Anterior cingulate cortex (tissue), 58 donors: Measurements from ENCODE around the gene SNRPA.
A peak's percentile ranks its signal among the peaks of the same experiment; 100 is the strongest.
"Not testable (repeated sequence)": the region's sequence is repeated elsewhere in the genome, so short reads cannot be mapped to it uniquely, and the experiment has no call there.

Source experiments
- DNase-seq, 58 donors: peaks; one replicate each; lab custom pipeline; 2025; lab: John Stamatoyannopoulos, UW

Gene SNRPA

DNA sequence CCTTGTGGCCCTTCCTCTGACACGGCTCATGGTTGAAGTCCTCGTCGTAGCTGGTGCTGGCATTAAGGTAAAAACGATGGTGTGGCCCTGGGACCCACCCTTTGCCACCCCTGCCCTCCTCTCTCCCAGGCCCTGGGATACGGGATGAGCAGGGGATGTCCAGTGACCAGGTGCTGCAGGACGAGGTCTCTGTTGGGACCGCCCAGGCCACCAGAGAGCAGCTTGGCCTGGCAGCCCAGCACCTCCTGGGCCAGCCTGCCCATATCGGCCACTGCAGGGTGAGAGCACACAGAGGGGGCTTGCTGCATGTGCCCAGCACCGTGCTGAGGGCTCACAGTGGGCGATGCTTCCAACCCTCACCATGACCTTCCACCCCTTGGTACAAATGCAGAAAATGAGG is 7.1 kb upstream of the SNRPA start:
- DNase-seq, result no peak

DNA sequence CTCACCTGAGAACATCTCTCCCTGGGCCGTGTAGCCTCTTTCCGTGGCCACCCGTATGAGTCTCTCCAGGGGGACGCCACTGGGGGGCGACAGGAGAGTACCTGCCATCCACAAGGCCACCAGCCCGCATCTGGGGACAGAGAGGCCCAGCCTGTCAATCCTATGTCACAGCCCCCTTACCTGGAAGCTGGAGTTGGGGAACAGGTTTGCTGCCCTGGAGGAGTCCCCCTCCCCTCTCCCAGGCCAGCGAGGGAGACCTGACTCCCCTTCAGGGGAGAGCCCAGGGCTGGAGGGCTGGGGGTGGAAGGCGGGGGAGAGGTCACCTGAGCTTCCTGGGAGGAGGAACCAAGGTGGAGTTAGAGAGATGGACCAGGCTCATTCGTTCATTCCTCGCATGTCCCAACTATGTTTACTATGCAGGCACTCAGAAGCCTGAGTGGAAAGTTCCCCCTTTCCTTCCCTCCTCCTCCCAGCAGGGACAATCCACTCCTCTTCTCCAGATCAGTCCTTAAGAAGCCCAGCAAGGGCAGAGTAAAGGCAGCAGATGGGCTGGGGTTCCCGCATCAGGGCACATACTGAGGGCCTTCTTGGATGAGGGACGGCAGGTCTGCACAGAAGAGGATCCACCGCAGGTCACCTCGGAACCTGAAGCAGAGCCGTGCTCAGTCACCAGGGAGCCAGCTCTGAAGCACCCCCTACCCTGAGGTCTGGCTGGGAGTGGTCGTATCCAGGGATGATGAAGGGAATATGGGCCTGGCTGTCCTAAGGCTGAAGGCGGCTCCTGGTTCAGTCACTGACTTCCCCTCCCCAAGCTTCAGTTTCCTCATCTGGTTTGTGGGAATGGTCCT is 6.2 kb upstream of the SNRPA start:
- no peak for DNase-seq

GRCh38 chr19:40745402-40745780 is 5.6 kb upstream of the SNRPA start:
- no peak for DNase-seq

DNA sequence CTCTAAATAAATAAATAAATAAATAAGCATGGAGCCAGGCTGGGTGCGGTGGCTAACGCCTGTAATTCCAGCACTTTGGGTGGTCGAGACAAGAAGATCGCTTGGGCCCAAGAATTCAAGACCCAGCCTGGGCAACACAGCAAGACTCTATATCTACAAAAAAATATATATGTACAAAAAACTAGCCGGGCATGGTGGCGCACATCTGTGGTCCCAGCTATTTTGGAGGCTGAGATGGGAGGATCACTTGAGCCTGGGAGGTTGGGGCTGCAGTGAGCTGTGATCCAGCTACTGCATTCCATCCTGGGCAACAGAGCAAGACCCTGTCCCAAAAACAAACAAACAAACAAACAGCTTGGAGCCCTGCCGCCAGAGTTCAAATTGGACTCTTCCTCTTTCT is 3.5 kb upstream of the SNRPA start:
- DNase-seq, result no peak

GRCh38 chr19:40750058-40750873 is 737 bp upstream of the SNRPA start, which contains the start of gene ACTMAP:
Gene ACTMAP, minus strand, starts transcription at chr19:40750477. Its CDS starts 674 bp downstream, at chr19:40749803.
- peak; percentile 99 to 100 (median 100) for DNase-seq

DNA sequence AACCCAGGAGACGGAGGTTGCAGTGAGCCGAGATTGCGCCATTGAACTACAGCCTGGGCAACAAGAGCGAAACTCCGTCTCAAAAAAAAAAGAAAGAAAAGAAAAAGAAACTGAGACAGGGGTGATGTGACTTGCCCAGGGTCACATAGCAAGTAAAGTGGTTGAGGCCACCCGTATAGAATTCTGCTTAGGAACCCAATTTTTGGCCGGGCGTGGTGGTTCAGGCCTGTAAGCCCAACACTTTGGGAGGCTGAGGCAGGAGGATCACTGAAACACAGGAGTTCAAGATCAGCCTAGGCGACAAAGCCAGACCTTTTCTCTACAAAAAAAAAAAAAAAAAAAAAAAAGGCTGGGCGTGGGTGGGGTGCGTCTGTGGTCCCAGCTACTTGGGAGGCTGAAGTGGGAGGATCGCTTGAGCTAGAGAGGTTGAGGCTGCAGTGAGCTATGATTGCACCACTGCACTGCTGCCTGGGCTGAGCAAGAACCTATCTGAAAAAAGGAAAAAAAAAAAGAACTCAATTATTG is 1.3 kb downstream of the SNRPA start:
- no peak for DNase-seq

DNA sequence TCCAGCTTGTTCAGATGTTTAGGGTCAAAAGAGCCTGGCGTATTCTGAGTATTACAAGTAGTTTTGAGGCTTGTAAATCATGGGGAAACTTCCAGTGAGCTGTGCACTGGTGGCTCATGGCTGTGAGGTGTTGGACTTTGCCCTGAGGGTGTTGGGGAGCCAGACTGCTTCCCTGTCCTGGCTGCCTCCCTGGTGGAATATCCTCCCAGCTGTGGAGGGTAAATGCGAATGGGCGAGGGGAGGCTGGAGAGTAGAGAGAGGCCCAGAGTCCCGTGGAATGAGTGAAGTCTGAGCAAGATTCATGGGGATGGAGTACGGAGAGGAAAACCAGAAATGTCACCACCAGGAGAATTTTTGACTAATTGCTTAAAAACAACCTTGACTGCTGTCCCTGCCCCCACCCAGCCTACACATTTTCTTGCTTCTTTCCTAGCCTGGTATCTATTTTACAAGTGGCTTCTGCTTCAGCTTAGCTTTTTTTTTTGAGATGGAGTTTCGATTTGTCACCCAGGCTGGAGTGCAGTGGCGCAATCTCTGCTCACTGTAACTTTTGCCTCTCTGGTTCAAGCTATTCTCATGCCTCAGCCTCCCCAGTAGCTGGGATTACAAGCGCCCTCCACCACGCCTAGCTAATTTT is 3.7 kb downstream of the SNRPA start:
- DNase-seq, result peak in 2 of 58 donors; percentile 6 to 13

- DNase-seq, result no peak
These were observed 4.2 kb downstream of the SNRPA start for GRCh38 chr19:40755248-40755624.

DNA sequence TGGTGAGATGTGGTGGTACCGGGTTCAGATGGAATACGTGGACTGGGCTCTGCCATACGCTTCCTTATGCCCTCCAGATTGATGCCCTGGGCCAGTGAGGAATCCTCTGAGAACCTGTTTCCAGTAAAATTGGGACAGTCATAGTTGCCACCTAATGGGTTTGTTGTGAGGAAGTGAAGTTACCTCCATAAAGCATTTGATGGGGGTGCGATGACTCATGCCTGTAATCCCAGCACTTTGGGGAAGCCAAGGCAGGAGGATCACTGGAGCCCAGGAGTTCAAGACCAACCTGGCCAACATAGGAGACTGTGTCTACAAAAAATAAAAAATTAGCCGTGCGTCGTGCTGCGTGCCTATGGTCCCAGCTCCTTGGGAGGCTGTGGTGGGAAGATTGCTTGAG is 4.8 kb downstream of the SNRPA start:
- DNase-seq, result no peak

DNA sequence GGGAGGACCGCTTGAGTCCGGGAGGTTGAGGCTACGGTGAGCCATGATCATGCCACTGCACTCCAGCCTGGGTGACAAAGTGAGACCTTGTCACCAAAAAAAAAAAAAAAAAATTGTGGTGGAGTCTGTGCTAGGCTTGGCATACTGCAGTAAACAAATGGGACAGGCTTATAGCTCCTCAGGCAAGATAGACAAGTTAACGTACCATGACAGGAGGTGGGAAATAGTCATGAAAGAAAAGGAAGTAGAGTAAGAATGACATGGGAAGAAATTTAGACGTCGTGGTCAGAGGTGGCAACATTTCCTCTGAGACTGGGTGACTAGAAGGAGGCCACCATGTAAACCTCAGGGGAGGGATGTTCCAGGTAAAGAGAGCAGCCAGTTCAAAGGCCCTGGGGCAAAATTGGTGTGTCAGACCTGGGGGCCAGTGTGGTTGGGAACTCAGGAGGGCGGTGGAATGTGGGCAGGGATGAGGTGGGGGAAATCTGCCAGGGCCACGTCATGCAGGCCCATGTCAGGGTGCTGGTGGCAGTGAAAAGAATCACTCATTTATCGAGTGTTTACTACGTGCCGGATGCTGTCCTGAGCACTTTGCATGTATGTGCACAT is 5.6 kb downstream of the SNRPA start:
- DNase-seq, result no peak

- DNase-seq, result no peak
These were observed 7.5 kb downstream of the SNRPA start for GRCh38 chr19:40758491-40758890.

DNA sequence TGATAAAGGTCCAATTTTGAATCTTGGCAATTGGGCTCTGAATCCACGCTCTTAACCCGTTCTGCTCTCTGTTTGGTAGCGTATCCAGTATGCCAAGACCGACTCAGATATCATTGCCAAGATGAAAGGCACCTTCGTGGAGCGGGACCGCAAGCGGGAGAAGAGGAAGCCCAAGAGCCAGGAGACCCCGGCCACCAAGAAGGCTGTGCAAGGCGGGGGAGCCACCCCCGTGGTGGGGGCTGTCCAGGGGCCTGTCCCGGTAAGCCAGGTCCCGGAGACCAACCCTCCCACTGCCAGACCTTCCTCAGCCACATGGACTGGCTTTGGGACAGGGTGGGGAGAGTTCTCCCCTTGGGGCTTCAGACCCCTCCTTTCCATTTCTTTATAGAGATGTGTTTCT is 8.3 kb downstream of the SNRPA start:
- no peak for DNase-seq

- DNase-seq, result no peak
These were observed 11.9 kb downstream of the SNRPA start for GRCh38 chr19:40762754-40763470.

- DNase-seq, result no peak
These were observed 12.5 kb downstream of the SNRPA start for GRCh38 chr19:40763526-40763925.

- DNase-seq, result no peak
These were observed 13.0 kb downstream of the SNRPA start for GRCh38 chr19:40763963-40764362.

GRCh38 chr19:40766385-40766784 is 15.4 kb downstream of the SNRPA start:
- not testable (repeated sequence) for DNase-seq

- no peak for DNase-seq
These were observed 17.9 kb downstream of the SNRPA start for GRCh38 chr19:40768869-40769268.

DNA sequence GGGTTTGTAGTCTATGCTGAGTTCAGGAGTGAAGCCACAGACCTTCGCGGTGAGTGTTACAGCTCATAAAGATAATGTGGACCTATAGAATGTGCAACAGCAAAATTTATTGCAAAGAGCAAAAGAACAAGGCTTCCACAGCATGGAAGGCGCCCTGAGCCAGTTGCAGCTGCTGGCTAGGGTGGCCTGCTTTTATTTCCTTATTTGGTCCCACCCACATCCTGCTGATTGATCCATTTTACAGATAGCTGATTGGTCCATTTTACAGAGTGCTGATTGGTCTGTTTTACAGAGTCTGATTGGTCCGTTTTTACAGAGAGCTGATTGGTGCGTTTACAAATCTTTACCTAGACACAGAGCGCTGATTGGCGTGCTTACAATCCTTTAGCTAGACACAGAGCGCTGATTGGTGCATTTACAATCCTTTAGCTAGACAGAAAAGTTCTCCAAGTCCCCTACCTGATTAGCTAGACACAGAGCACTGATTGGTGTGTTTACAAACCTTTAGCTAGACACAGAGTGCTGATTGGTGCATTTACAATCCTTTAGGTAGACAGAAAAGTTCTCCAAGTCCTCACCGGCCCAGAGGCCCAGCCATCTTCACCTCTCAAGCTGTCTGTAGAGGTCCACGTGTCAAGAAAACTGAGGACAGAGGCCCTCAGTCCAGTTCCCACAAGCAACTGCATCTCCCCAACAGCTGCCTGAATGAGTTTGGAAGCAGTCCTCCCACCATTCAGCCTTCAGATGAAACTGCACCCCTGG is 20.3 kb downstream of the SNRPA start:
- DNase-seq, result not testable (repeated sequence)
